Measurements from ENCODE around the gene TPST1. TPM values are rescaled to one million over a fixed set of nuclear protein-coding genes. Genes with fewer than 3 reads are reported as not detected.

Gene TPST1
- polyA plus RNA-seq, 1 donor (not counting 4 experiments of a cell fraction or from before 2014, with no cell fraction given) = 48.5 TPM

DNA sequence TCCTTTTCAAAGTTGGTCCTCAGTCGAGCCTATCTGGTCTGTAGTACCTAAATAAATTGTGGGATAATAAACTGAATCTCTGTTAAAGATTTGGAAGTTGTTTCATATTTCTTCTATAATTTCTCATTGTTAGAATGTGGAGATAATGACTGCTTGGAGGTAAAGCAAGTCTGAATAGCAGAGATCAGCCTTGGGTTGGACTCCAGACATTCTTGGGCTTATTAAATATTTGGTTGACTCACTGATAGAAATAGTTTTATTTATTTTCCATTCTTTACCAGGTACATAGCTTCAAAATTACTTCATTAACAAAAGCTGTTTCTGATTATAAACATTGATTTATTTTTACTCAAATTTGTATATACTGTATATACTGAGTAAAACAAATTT lies 34.3 kb downstream of the TPST1 start:
- Histone ChIP-seq H3K4me2 (ENCODE audit: control insufficient read depth, extremely low read depth, insufficient read depth, low read depth, low read length) (no peak overlapping the region), H3K79me2 (ENCODE audit: control insufficient read depth, insufficient read depth, low read length) (peaks cover 6% of the 10 kb centered on the region), H3K36me3 (ENCODE audit: control insufficient read depth in 2 of 2, extremely low read depth in 1 of 2, insufficient read depth in 2 of 2, low read length in 2 of 2) (peaks cover 3 to 6% of the 10 kb centered on the region in 2 experiments), H3K9me1 (ENCODE audit: control insufficient read depth, extremely low read depth, insufficient read depth, low read length) (peaks cover 2% of the 10 kb centered on the region), H4K20me1 (ENCODE audit: control insufficient read depth, extremely low read depth, insufficient read depth, low read length) (no peaks in the 10 kb centered on the region), H2AFZ (ENCODE audit: control insufficient read depth, low read length) (no peak overlapping the region), H3K4me1 (ENCODE audit: control insufficient read depth, extremely low read depth, insufficient read depth, low read length) (no peaks in the 10 kb centered on the region), H3K27ac (ENCODE audit: control insufficient read depth, insufficient read depth, low read length) (no peak overlapping the region), H3K4me3 (ENCODE audit: control insufficient read depth in 2 of 3, extremely low read depth in 1 of 3, insufficient read depth in 2 of 3, low read depth in 1 of 3, low read length in 3 of 3) (no peak overlapping the region), H3K9me3 (ENCODE audit: control insufficient read depth, low read depth, low read length) (no peaks in the 10 kb centered on the region), H3K9ac (ENCODE audit: control insufficient read depth, extremely low read depth, insufficient read depth, low read length) (no peak overlapping the region), H3K27me3 (ENCODE audit: control insufficient read depth, extremely low read depth, insufficient read depth, low read length) (no peaks in the 10 kb centered on the region)
- DNase-seq (ENCODE audit: low read depth, low spot score) (no peak), FAIRE-seq (no peak)
- TF ChIP-seq, protein P1, sequence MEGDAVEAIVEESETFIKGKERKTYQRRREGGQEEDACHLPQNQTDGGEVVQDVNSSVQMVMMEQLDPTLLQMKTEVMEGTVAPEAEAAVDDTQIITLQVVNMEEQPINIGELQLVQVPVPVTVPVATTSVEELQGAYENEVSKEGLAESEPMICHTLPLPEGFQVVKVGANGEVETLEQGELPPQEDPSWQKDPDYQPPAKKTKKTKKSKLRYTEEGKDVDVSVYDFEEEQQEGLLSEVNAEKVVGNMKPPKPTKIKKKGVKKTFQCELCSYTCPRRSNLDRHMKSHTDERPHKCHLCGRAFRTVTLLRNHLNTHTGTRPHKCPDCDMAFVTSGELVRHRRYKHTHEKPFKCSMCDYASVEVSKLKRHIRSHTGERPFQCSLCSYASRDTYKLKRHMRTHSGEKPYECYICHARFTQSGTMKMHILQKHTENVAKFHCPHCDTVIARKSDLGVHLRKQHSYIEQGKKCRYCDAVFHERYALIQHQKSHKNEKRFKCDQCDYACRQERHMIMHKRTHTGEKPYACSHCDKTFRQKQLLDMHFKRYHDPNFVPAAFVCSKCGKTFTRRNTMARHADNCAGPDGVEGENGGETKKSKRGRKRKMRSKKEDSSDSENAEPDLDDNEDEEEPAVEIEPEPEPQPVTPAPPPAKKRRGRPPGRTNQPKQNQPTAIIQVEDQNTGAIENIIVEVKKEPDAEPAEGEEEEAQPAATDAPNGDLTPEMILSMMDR (optimal IDR thresholded peaks at IDR 0.05 in 1 of 3, IDR thresholded peaks at IDR 0.05 in 1 of 3, conservative IDR thresholded peaks at IDR 0.05 in 1 of 3; ENCODE audit: extremely low read depth in 1 of 3, insufficient read depth in 2 of 3, low read length in 3 of 3) = no peak
- no peak for TF ChIP-seq EZH2 (IDR thresholded peaks at IDR 0.05; ENCODE audit: low read length)
- dilution Hi-C loops (cut with MboI; ENCODE audit: extremely low pct_ligation_motif_present, low sequenced_read_pairs) = no loop called here

DNA sequence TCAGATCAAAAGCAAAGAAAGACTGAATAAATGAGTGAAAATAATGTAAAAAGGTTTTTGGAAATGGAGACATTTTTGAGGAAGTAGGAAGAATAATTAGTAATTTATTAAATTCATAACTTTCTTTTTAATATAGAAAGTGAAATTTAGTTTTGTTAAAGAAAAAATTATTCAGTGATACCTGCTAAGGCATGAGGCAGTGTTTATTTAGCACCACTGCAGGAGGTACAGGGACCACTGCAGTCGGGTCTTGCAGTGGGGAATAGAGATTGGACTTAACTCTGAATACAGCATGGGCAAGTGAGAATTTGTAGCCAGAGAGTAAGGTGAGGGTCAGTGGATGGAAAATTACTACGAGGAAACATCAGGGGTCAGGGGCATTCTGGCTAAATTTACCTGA lies 39.9 kb downstream of the TPST1 start:
- no peak overlapping the region for H3K4me2 ChIP-seq (ENCODE audit: control insufficient read depth, extremely low read depth, insufficient read depth, low read depth, low read length)
- TF ChIP-seq, protein P1 (optimal IDR thresholded peaks at IDR 0.05 in 1 of 3, IDR thresholded peaks at IDR 0.05 in 1 of 3, conservative IDR thresholded peaks at IDR 0.05 in 1 of 3; ENCODE audit: extremely low read depth in 1 of 3, insufficient read depth in 2 of 3, low read length in 3 of 3) = no peak
- TF ChIP-seq EZH2 (IDR thresholded peaks at IDR 0.05; ENCODE audit: low read length) = no peak
- H3K79me2 ChIP-seq (ENCODE audit: control insufficient read depth, insufficient read depth, low read length) = peaks cover 7% of the 10 kb centered on the region
- no peak overlapping the region for H3K4me3 ChIP-seq (ENCODE audit: control insufficient read depth in 2 of 3, extremely low read depth in 1 of 3, insufficient read depth in 2 of 3, low read depth in 1 of 3, low read length in 3 of 3)
- DNase-seq (ENCODE audit: low read depth, low spot score) (no peak), FAIRE-seq (no peak)
- no peaks in the 10 kb centered on the region for H4K20me1 ChIP-seq (ENCODE audit: control insufficient read depth, extremely low read depth, insufficient read depth, low read length)
- no peak overlapping the region for H3K27ac ChIP-seq (ENCODE audit: control insufficient read depth, insufficient read depth, low read length)
- no peak overlapping the region for H3K9ac ChIP-seq (ENCODE audit: control insufficient read depth, extremely low read depth, insufficient read depth, low read length)
- H3K36me3 ChIP-seq (ENCODE audit: control insufficient read depth in 2 of 2, extremely low read depth in 1 of 2, insufficient read depth in 2 of 2, low read length in 2 of 2) = peaks cover 3 to 8% of the 10 kb centered on the region in 2 experiments
- no peaks in the 10 kb centered on the region for H3K9me1 ChIP-seq (ENCODE audit: control insufficient read depth, extremely low read depth, insufficient read depth, low read length)
- no peaks in the 10 kb centered on the region for H3K9me3 ChIP-seq (ENCODE audit: control insufficient read depth, low read depth, low read length)
- H3K4me1 ChIP-seq (ENCODE audit: control insufficient read depth, extremely low read depth, insufficient read depth, low read length) = no peaks in the 10 kb centered on the region
- no peaks in the 10 kb centered on the region for H3K27me3 ChIP-seq (ENCODE audit: control insufficient read depth, extremely low read depth, insufficient read depth, low read length)
- no peak overlapping the region for H2AFZ ChIP-seq (ENCODE audit: control insufficient read depth, low read length)
- dilution Hi-C loops (cut with MboI; ENCODE audit: extremely low pct_ligation_motif_present, low sequenced_read_pairs) = no loop called here

Measured in keratinocyte (primary cell).